GM19240 (cell line): ENCODE results near the gene SLC52A3.

Source experiments
- DNase-seq: peaks from one replicate; pipeline ENCODE4 v3.0.0; 2011; ENCODE audit warnings: low spot score; ENCODE audit not compliant: insufficient read length

The SLC52A3 gene

GRCh38 chr20:766906-767305 lies 1.4 kb downstream of the SLC52A3 start:
- no peak for DNase-seq

GRCh38 chr20:764255-764654 lies 4.0 kb downstream of the SLC52A3 start:
- no peak for DNase-seq

GRCh38 chr20:761418-762381 lies 6.6 kb downstream of the SLC52A3 start:
- no peak for DNase-seq

GRCh38 chr20:760751-761417 lies 7.4 kb downstream of the SLC52A3 start:
- DNase-seq, result no peak

- no peak for DNase-seq
Measured at GRCh38 chr20:757506-757905, 10.8 kb downstream of the SLC52A3 start.

GRCh38 chr20:755941-756340 lies 12.4 kb downstream of the SLC52A3 start:
- no peak for DNase-seq

- DNase-seq, result no peak
Measured at GRCh38 chr20:754904-755303, 13.4 kb downstream of the SLC52A3 start.

GRCh38 chr20:753897-754635 lies 14.2 kb downstream of the SLC52A3 start:
- DNase-seq, result no peak

GRCh38 chr20:753136-753535 lies 15.2 kb downstream of the SLC52A3 start:
- DNase-seq, result no peak

- no peak for DNase-seq
Measured at GRCh38 chr20:752291-752690, 16.0 kb downstream of the SLC52A3 start.

GRCh38 chr20:751761-752160 lies 16.5 kb downstream of the SLC52A3 start:
- DNase-seq, result no peak

- no peak for DNase-seq
Measured at GRCh38 chr20:750801-751200, 17.5 kb downstream of the SLC52A3 start.

GRCh38 chr20:745683-746301 lies 22.5 kb downstream of the SLC52A3 start:
- DNase-seq, result no peak

- no peak for DNase-seq
Measured at GRCh38 chr20:742156-742555, 26.1 kb downstream of the SLC52A3 start.

- DNase-seq, result no peak
Measured at GRCh38 chr20:741620-742019, 26.7 kb downstream of the SLC52A3 start.

GRCh38 chr20:740162-740561 lies 28.1 kb downstream of the SLC52A3 start:
- DNase-seq, result no peak

- no peak for DNase-seq
Measured at GRCh38 chr20:739736-740135, 28.6 kb downstream of the SLC52A3 start.

- DNase-seq, result no peak
Measured at GRCh38 chr20:733861-734260, 34.4 kb downstream of the SLC52A3 start.

- DNase-seq, result no peak
Measured at GRCh38 chr20:732727-733126, 35.6 kb downstream of the SLC52A3 start.

- no peak for DNase-seq
Measured at GRCh38 chr20:731891-732560, 36.3 kb downstream of the SLC52A3 start.

- no peak for DNase-seq
Measured at GRCh38 chr20:730005-730404, 38.3 kb downstream of the SLC52A3 start.
